Measurements from ENCODE around the gene ASPSCR1.

Gene ASPSCR1

DNA sequence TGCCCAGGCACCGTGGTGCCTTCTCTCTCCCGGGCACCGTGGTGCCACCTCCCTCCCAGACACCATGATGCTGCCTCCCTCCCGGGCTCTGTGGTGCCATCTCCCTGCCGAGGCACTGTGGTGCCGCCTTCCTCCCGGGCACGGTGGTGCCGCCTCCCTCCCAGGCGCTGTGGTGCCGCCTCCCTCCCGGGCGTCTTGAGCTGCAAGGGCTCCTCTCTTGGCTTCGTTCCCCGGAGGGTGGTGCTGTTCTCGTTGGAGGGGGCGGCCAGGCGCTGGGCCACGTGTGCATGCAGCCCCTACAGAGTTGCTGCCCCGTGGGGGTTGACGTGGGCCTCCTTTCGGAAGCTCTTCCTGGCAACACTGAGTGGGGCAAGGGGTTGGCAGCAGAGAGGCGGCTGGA, 37.0 kb downstream of the ASPSCR1 start:
- Histone ChIP-seq H3K27me3 (ENCODE audit: insufficient read depth, poor library complexity, severe bottlenecking) (no peaks in the 10 kb centered on the region), H3K36me3 (ENCODE audit: low read depth) (0 out of 2 replicates have a peak, but pooled peaks cover 9% of the 10 kb centered on the region), H3K4me1 (ENCODE audit: insufficient read depth, poor library complexity, severe bottlenecking) (no peaks in the 10 kb centered on the region), H3K4me3 (ENCODE audit: severe bottlenecking) (no peak overlapping the region), H3K9me3 (ENCODE audit: severe bottlenecking) (no peaks in the 10 kb centered on the region), H3K27ac (ENCODE audit: poor library complexity, severe bottlenecking) (no peak overlapping the region)
- ATAC-seq (ENCODE audit: low read depth): peak; percentile 40
- TF ChIP-seq, protein P1, sequence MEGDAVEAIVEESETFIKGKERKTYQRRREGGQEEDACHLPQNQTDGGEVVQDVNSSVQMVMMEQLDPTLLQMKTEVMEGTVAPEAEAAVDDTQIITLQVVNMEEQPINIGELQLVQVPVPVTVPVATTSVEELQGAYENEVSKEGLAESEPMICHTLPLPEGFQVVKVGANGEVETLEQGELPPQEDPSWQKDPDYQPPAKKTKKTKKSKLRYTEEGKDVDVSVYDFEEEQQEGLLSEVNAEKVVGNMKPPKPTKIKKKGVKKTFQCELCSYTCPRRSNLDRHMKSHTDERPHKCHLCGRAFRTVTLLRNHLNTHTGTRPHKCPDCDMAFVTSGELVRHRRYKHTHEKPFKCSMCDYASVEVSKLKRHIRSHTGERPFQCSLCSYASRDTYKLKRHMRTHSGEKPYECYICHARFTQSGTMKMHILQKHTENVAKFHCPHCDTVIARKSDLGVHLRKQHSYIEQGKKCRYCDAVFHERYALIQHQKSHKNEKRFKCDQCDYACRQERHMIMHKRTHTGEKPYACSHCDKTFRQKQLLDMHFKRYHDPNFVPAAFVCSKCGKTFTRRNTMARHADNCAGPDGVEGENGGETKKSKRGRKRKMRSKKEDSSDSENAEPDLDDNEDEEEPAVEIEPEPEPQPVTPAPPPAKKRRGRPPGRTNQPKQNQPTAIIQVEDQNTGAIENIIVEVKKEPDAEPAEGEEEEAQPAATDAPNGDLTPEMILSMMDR (IDR thresholded peaks at IDR 0.05; ENCODE audit: poor library complexity, severe bottlenecking): peak; percentile 11
- DNase-seq (ENCODE audit: low spot score): no peak

DNA sequence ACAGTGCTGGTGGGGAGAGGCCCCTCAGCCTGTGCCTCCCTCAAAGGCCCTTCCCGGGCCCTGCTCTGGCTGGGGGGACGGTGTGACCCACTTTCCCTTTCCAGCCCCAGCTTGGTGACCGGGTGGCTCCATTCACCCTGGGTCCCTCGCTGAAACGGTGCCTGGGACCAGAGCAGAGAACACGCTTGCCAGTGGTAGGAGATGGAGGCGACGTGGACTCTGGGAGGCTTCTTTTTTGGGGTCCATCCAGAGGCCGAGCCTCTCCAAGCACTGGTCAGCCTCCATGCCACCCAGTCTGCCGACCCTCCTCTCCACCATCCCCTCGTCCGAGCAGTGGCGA, 37.5 kb downstream of the ASPSCR1 start:
- no peak for DNase-seq (ENCODE audit: low spot score)
- Histone ChIP-seq H3K4me3 (ENCODE audit: severe bottlenecking) (no peak overlapping the region), H3K36me3 (ENCODE audit: low read depth) (0 out of 2 replicates have a peak, but pooled peaks cover 9% of the 10 kb centered on the region), H3K27me3 (ENCODE audit: insufficient read depth, poor library complexity, severe bottlenecking) (no peaks in the 10 kb centered on the region), H3K4me1 (ENCODE audit: insufficient read depth, poor library complexity, severe bottlenecking) (no peaks in the 10 kb centered on the region), H3K9me3 (ENCODE audit: severe bottlenecking) (no peaks in the 10 kb centered on the region), H3K27ac (ENCODE audit: poor library complexity, severe bottlenecking) (no peak overlapping the region)
- no peak for ATAC-seq (ENCODE audit: low read depth)
- TF ChIP-seq, protein P1 (IDR thresholded peaks at IDR 0.05; ENCODE audit: poor library complexity, severe bottlenecking): no peak

DNA sequence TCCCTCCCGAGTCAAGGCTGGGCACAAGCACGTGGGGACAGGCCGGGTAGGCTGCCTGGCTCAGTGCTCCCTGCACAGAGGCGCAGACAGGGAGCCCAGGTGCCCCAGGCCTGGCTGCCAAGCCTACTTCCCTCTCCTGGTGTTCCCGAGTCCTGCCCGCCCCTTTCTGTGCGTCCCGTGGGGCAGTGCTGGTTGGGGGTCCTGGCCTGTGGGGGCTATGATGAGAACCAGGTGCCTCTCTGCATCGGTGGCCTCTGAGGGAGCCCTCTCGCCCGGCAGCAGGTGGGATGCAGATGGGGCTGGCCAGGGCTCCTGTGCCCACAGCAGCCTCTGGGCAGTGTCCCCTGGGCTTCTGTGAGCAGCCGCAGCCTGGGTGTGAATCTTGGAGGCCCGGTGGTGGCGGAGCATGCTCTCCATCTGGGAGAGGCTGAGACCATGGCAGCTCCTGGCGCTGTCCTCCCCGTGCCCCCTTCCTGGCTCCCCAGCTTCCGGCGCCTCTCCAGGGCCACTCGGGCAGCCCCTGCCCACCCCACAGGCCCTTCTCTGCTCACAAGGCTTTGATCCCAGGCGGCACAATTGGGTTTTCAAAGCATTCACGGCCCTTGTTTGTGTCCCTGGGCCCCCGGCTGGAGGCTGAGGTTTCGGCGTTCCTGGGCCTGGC, 38.0 kb downstream of the ASPSCR1 start:
- H3K36me3 ChIP-seq (ENCODE audit: low read depth): 0 out of 2 replicates have a peak, but pooled peaks cover 9% of the 10 kb centered on the region
- no peak for ATAC-seq (ENCODE audit: low read depth)
- H3K4me3 ChIP-seq (ENCODE audit: severe bottlenecking): no peak overlapping the region
- no peak overlapping the region for H3K27ac ChIP-seq (ENCODE audit: poor library complexity, severe bottlenecking)
- TF ChIP-seq, protein P1 (IDR thresholded peaks at IDR 0.05; ENCODE audit: poor library complexity, severe bottlenecking): no peak
- DNase-seq (ENCODE audit: low spot score): no peak
- H3K27me3 ChIP-seq (ENCODE audit: insufficient read depth, poor library complexity, severe bottlenecking): no peaks in the 10 kb centered on the region
- no peaks in the 10 kb centered on the region for H3K4me1 ChIP-seq (ENCODE audit: insufficient read depth, poor library complexity, severe bottlenecking)
- H3K9me3 ChIP-seq (ENCODE audit: severe bottlenecking): no peaks in the 10 kb centered on the region

DNA sequence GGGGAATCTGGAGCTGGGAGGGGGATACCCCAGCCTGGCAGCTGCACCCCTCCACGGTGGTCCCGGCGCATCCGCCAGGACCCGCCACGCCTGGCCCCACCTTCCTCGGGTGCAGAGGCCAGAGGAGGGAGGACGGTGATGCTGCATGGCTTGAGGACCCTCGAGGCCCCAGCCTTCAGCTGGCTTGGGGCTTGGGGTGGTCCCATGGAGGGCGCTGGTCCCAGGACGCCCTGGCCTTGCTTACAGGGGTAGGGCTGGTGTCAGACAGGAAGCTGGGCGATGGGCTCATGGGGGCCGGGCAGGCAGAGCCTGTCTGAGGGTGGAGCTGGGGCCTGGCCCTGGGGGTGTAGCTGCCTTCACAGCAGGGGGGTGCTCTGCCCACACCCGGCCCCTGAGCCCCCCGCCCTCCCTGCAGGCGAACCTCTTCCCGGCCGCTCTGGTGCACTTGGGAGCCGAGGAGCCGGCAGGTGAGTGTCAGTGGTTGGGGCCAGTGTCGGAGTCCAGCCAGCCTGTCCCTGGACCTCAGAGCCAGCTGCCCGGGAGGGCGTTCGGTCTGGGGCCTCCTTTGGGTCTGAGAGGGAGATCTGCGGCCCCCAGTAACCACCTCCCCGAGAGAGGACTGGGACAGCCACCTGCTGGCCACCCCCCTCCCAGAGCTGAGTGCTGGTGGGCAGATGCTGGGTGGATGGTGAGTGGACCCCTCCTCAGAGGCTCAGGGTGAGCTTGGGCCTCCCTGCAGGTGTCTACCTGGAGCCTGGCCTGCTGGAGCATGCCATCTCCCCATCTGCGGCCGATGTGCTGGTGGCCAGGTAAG, 38.8 kb downstream of the ASPSCR1 start:
- TF ChIP-seq, protein P1 (IDR thresholded peaks at IDR 0.05; ENCODE audit: poor library complexity, severe bottlenecking): no peak
- no peak overlapping the region for H3K27ac ChIP-seq (ENCODE audit: poor library complexity, severe bottlenecking)

More for the DNA sequence above, 38.8 kb downstream of the ASPSCR1 start:
- Histone ChIP-seq H3K9me3 (ENCODE audit: severe bottlenecking) (no peaks in the 10 kb centered on the region), H3K4me1 (ENCODE audit: insufficient read depth, poor library complexity, severe bottlenecking) (no peaks in the 10 kb centered on the region), H3K36me3 (ENCODE audit: low read depth) (0 out of 2 replicates have a peak, but pooled peaks cover 9% of the 10 kb centered on the region), H3K4me3 (ENCODE audit: severe bottlenecking) (no peak overlapping the region), H3K27me3 (ENCODE audit: insufficient read depth, poor library complexity, severe bottlenecking) (no peaks in the 10 kb centered on the region)
- ATAC-seq (ENCODE audit: low read depth): no peak
- DNase-seq (ENCODE audit: low spot score): no peak
